ENCODE results near the gene FADS2.

GRCh38 chr11:61793083-61793828 lies 34.8 kb upstream of the FADS2 start:
- TF ChIP-seq CTCF (IDR thresholded peaks at IDR 0.05; ENCODE audit: low read depth, low read length) (no peak), EZH2phosphoT487 (IDR thresholded peaks at IDR 0.05; ENCODE audit: low read depth) (no peak)

Measured in OCI-LY3 (cell line).